CD4-positive, alpha-beta memory T cell (primary cell): ENCODE data around the gene LYRM1. TPM values are rescaled to one million over a fixed set of nuclear protein-coding genes. Genes with fewer than 3 reads are reported as not detected.

Source experiments
- CTCF ChIA-PET: fragments of 350-600 bp; sonication (Branson Sonifier 250); formaldehyde crosslinking; loops from one replicate; lab custom pipeline; 2021; ENCODE audit warnings: inconsistent platforms; ENCODE audit not compliant: partially characterized antibody; lab: Charles Lee
- POLR2A ChIA-PET: fragments of 350-600 bp; sonication (Branson Sonifier 250); formaldehyde crosslinking; loops from one replicate; lab custom pipeline; 2021; ENCODE audit not compliant: partially characterized antibody; lab: Charles Lee
- DNase-seq, 5 donors: peaks; one replicate each; pipeline versions ENCODE4 v3.0.0 to v3.0.0-alpha.2; 2020 to 2022; ENCODE audit warnings: mixed read lengths in 1 of 5
- H3K27ac ChIP-seq: one replicate; pipeline ENCODE4 v1.7.0; 2013; ENCODE audit warnings: low read depth, low read length
- H3K27me3 ChIP-seq: 2 replicates; pipeline ENCODE4 v1.7.0; 2013; ENCODE audit warnings: mild to moderate bottlenecking, low read length, moderate library complexity; ENCODE audit not compliant: insufficient read depth
- H3K36me3 ChIP-seq: 2 replicates; pipeline ENCODE4 v1.7.0; 2013; ENCODE audit warnings: mild to moderate bottlenecking, low read length, moderate library complexity; ENCODE audit not compliant: insufficient read depth
- H3K4me1 ChIP-seq: 2 replicates; pipeline ENCODE4 v1.7.0; 2013; ENCODE audit warnings: mild to moderate bottlenecking, low read length, moderate library complexity; ENCODE audit not compliant: insufficient read depth
- H3K4me3 ChIP-seq, 2 donors: one replicate each; pipeline ENCODE4 v1.7.0; 2013; ENCODE audit warnings: low read length in 2 of 2, mild to moderate bottlenecking in 1 of 2
- H3K9me3 ChIP-seq, 2 donors: one replicate each; pipeline ENCODE4 v1.7.0; 2013; ENCODE audit warnings: low read length in 2 of 2, control low read depth in 1 of 2; ENCODE audit not compliant: control insufficient read depth in 1 of 2
- H3K27ac Mint-ChIP-seq, 7 donors: one replicate each; pipeline ENCODE4 v1.8.0; 2020 to 2021; ENCODE audit warnings: mixed read lengths in 7 of 7, mild to moderate bottlenecking in 6 of 7, inconsistent platforms in 3 of 7, moderate library complexity in 3 of 7
- H3K27me3 Mint-ChIP-seq, 2 donors: one replicate each; pipeline ENCODE4 v1.8.0; 2020 to 2021; ENCODE audit warnings: mixed read lengths in 2 of 2
- H3K36me3 Mint-ChIP-seq, 2 donors: one replicate each; pipeline ENCODE4 v1.8.0; 2020 to 2021; ENCODE audit warnings: mixed read lengths in 2 of 2, inconsistent platforms in 1 of 2, mild to moderate bottlenecking in 1 of 2
- H3K4me1 Mint-ChIP-seq, 4 donors: one replicate each; pipeline ENCODE4 v1.8.0; 2020 to 2021; ENCODE audit warnings: mixed read lengths in 4 of 4, mild to moderate bottlenecking in 1 of 4
- H3K4me3 Mint-ChIP-seq, 8 donors: one replicate each; pipeline ENCODE4 v1.8.0; 2020 to 2021; ENCODE audit warnings: mixed read lengths in 8 of 8, mild to moderate bottlenecking in 7 of 8, moderate library complexity in 6 of 8, inconsistent platforms in 3 of 8
- H3K9me3 Mint-ChIP-seq, 8 donors: one replicate each; pipeline ENCODE4 v1.8.0; 2020 to 2021; ENCODE audit warnings: mixed read lengths in 8 of 8, mild to moderate bottlenecking in 5 of 8, inconsistent platforms in 3 of 8, moderate library complexity in 1 of 8
- intact Hi-C: fragments of 100-400 bp; cut with micrococcal nuclease; formaldehyde crosslinking; loops from one replicate; pipeline ENCODE4 v1.15.1; 2023
- polyA plus RNA-seq, 2 donors: library from polyadenylated mRNA; unstranded; fragments of 300-500 nt; fragmentation: Illumina TruSeq; gene quantifications; one replicate each; pipeline ENCODE4 v1.2.3, GENCODE V29; 2021
- total RNA-seq, 2 experiments: library from RNA; stranded (reverse); gene quantifications; one replicate each; pipeline ENCODE4 v1.2.3, GENCODE V29; 2021

The LYRM1 gene, protein sequence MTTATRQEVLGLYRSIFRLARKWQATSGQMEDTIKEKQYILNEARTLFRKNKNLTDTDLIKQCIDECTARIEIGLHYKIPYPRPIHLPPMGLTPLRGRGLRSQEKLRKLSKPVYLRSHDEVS
- total RNA-seq = 10 to 100 TPM; 25.8 to 27.4 TPM
- polyA plus RNA-seq = 10 to 100 TPM; 42.0 to 54.3 TPM

- DNase-seq = peak; percentile 81 to 92 (median 85)
- ChIA-PET CTCF (interaction anchor here (0.5 to 4.3 kb wide), 4 partner anchors 20 to 50 kb away, joined by 4 to 26 read pairs (median 4); no protein-coding TSS in a partner anchor), POLR2A (interaction anchor here (1.0 to 3.2 kb wide), 10 partner anchors 10 to 258 kb away, joined by 3 to 30 read pairs (median 4); partner anchors contain the start of genes ACSM3, ERI2, LDAF1 and REXO5)
- H3K36me3 ChIP-seq = no peaks in the 10 kb centered on the region
- H3K27ac ChIP-seq = peak within 1 kb of the TSS; percentile 88
- no peaks in the 10 kb centered on the region for H3K9me3 ChIP-seq
- H3K4me1 ChIP-seq = peaks cover 57% of the 10 kb centered on the region
- Mint-ChIP-seq H3K27me3 (no peaks in the 10 kb centered on the region), H3K9me3 (peaks cover 0 to 3% (median 0%) of the 10 kb centered on the region in 8 donors), H3K36me3 (peaks cover 0 to 22% of the 10 kb centered on the region in 2 donors), H3K4me3 (peak within 1 kb of the TSS; percentile 93 to 99 (median 94)), H3K27ac (peak within 1 kb of the TSS; percentile 94 to 99 (median 97)), H3K4me1 (peaks cover 48 to 76% (median 60%) of the 10 kb centered on the region in 4 donors)
- intact Hi-C loops = loop anchor here (1.0 to 10.0 kb wide), 4 partner anchors 25 to 159 kb away; partner anchors contain the start of genes ACSM3, ERI2, REXO5 and THUMPD1
- H3K4me3 ChIP-seq = peak within 1 kb of the TSS; percentile 70 to 91
- H3K27me3 ChIP-seq = no peaks in the 10 kb centered on the region
Observed at GRCh38 chr16:20900299-20901067, at the start of gene LYRM1, which contains the start of gene DCUN1D3. TSS of gene LYRM1 (plus strand) at chr16:20900771. CDS start at chr16:20915556, 14,785 bp downstream. TSS of gene DCUN1D3 (minus strand) at chr16:20900358. CDS start at chr16:20862538, 37,820 bp downstream.

DNA sequence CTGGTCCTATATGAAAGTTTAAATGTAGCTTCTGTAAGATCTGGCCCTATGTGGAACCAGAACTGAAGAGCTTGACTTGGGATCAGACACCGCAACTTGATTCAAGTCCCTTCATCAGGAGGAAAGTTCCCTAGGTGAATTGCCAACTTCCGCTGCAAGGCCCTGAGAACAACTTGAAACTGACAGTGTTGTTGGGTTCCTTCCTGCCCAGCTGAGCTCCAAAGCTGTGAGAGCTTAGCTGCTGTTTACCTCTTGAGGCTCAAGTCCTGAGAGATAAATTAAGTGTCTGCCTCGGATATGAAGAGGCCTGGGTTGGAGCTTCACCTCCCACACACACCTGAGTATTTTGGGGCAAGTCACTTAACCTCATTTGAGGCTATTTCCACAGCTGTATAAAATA is 49.6 kb upstream of the LYRM1 start:
- intact Hi-C loops = loop anchor here (1.0 to 10.0 kb wide), 8 partner anchors 23 to 1470 kb away; partner anchors contain the start of gene CRYM
- peaks cover 2 to 6% of the 10 kb centered on the region in 2 donors for H3K36me3 Mint-ChIP-seq
- no peaks in the 10 kb centered on the region for H3K36me3 ChIP-seq
- CTCF ChIA-PET = interaction anchor here (0.8 to 8.2 kb wide), 22 partner anchors 13 to 427 kb away, joined by 3 to 113 read pairs (median 5); partner anchors contain the start of genes ERI2, LYRM1 and REXO5
- no peaks in the 10 kb centered on the region for H3K9me3 Mint-ChIP-seq
- no peak overlapping the region for H3K27ac ChIP-seq
- H3K27me3 Mint-ChIP-seq = no peaks in the 10 kb centered on the region
- no peak overlapping the region for H3K4me3 Mint-ChIP-seq
- DNase-seq = no peak
- H3K4me1 Mint-ChIP-seq = peaks cover 4 to 6% (median 4%) of the 10 kb centered on the region in 4 donors
- no peak overlapping the region for H3K4me3 ChIP-seq
- no peaks in the 10 kb centered on the region for H3K9me3 ChIP-seq
- H3K27ac Mint-ChIP-seq = no peak overlapping the region
- H3K4me1 ChIP-seq = peaks cover 4% of the 10 kb centered on the region
- no peaks in the 10 kb centered on the region for H3K27me3 ChIP-seq
- POLR2A ChIA-PET = no interaction called here

- Mint-ChIP-seq H3K4me3 (no peak overlapping the region), H3K4me1 (peaks cover 4 to 6% (median 4%) of the 10 kb centered on the region in 4 donors), H3K27ac (no peak overlapping the region), H3K27me3 (no peaks in the 10 kb centered on the region), H3K36me3 (peaks cover 2 to 9% of the 10 kb centered on the region in 2 donors), H3K9me3 (no peaks in the 10 kb centered on the region)
- Histone ChIP-seq H3K27ac (no peak overlapping the region), H3K4me1 (peaks cover 4% of the 10 kb centered on the region), H3K4me3 (no peak overlapping the region), H3K36me3 (no peaks in the 10 kb centered on the region), H3K27me3 (no peaks in the 10 kb centered on the region), H3K9me3 (no peaks in the 10 kb centered on the region)
- ChIA-PET POLR2A (no interaction called here), CTCF (interaction anchor here (0.9 to 8.2 kb wide), 9 partner anchors 15 to 259 kb away, joined by 3 to 113 read pairs (median 7); partner anchors contain the start of genes ERI2, LYRM1 and REXO5)
- DNase-seq = no peak
- intact Hi-C loops = loop anchor here (2.0 to 10.0 kb wide), 4 partner anchors 153 to 1469 kb away; partner anchors contain the start of gene CRYM
Observed at GRCh38 chr16:20851601-20852000, 49.0 kb upstream of the LYRM1 start.

GRCh38 chr16:20853143-20853542 is 47.4 kb upstream of the LYRM1 start:
- no peak overlapping the region for H3K4me3 ChIP-seq
- peaks cover 4 to 6% (median 4%) of the 10 kb centered on the region in 4 donors for H3K4me1 Mint-ChIP-seq
- peaks cover 4% of the 10 kb centered on the region for H3K4me1 ChIP-seq
- H3K9me3 Mint-ChIP-seq = no peaks in the 10 kb centered on the region
- no peak for DNase-seq
- H3K27me3 ChIP-seq = no peaks in the 10 kb centered on the region
- no peaks in the 10 kb centered on the region for H3K36me3 ChIP-seq
- intact Hi-C loops = loop anchor here (5.0 to 10.0 kb wide), 2 partner anchors 152 to 334 kb away; no protein-coding TSS in a partner anchor
- no peaks in the 10 kb centered on the region for H3K27me3 Mint-ChIP-seq
- POLR2A ChIA-PET = interaction anchor here (0.7 to 1.5 kb wide), 2 partner anchors 19 to 22 kb away, joined by 3 to 7 read pairs; no protein-coding TSS in a partner anchor
- no peak overlapping the region for H3K27ac ChIP-seq
- CTCF ChIA-PET = interaction anchor here (1.2 to 8.2 kb wide), 4 partner anchors 10 to 228 kb away, joined by 3 to 113 read pairs (median 5); no protein-coding TSS in a partner anchor
- no peak overlapping the region for H3K4me3 Mint-ChIP-seq
- no peaks in the 10 kb centered on the region for H3K9me3 ChIP-seq
- H3K27ac Mint-ChIP-seq = peak overlapping the region in 1 of 7 donors; percentile 19
- H3K36me3 Mint-ChIP-seq = peaks cover 12 to 14% of the 10 kb centered on the region in 2 donors

GRCh38 chr16:20853981-20854620 is 46.5 kb upstream of the LYRM1 start:
- Mint-ChIP-seq H3K9me3 (no peaks in the 10 kb centered on the region), H3K27ac (peak overlapping the region in 2 of 7 donors; percentile 22 to 30), H3K4me3 (no peak overlapping the region), H3K27me3 (no peaks in the 10 kb centered on the region), H3K36me3 (peaks cover 13 to 16% of the 10 kb centered on the region in 2 donors), H3K4me1 (peaks cover 4 to 6% (median 4%) of the 10 kb centered on the region in 4 donors)
- Histone ChIP-seq H3K9me3 (no peaks in the 10 kb centered on the region), H3K27me3 (no peaks in the 10 kb centered on the region), H3K36me3 (no peaks in the 10 kb centered on the region), H3K4me3 (no peak overlapping the region), H3K27ac (no peak overlapping the region), H3K4me1 (peaks cover 4% of the 10 kb centered on the region)
- DNase-seq = no peak
- CTCF ChIA-PET = interaction anchor here (1.3 to 8.2 kb wide), 3 partner anchors 11 to 227 kb away, joined by 4 to 113 read pairs (median 5); no protein-coding TSS in a partner anchor
- intact Hi-C loops = loop anchor here (5.0 to 10.0 kb wide), 2 partner anchors 151 to 333 kb away; no protein-coding TSS in a partner anchor
- POLR2A ChIA-PET = interaction anchor here (0.7 to 1.5 kb wide), 2 partner anchors 18 to 21 kb away, joined by 3 to 7 read pairs; no protein-coding TSS in a partner anchor

GRCh38 chr16:20854963-20855362 is 45.6 kb upstream of the LYRM1 start:
- ChIA-PET POLR2A (no interaction called here), CTCF (interaction anchor here (1.3 to 8.2 kb wide), 3 partner anchors 10 to 226 kb away, joined by 4 to 113 read pairs (median 5); no protein-coding TSS in a partner anchor)
- no peak overlapping the region for H3K4me3 ChIP-seq
- H3K27ac ChIP-seq = no peak overlapping the region
- intact Hi-C loops = loop anchor here (5.0 to 10.0 kb wide), 2 partner anchors 150 to 332 kb away; no protein-coding TSS in a partner anchor
- no peaks in the 10 kb centered on the region for H3K27me3 ChIP-seq
- Mint-ChIP-seq H3K4me1 (peaks cover 2 to 3% (median 2%) of the 10 kb centered on the region in 4 donors), H3K4me3 (no peak overlapping the region), H3K27ac (peak overlapping the region in 1 of 7 donors; percentile 39), H3K9me3 (no peaks in the 10 kb centered on the region), H3K27me3 (no peaks in the 10 kb centered on the region), H3K36me3 (peaks cover 19 to 23% of the 10 kb centered on the region in 2 donors)
- H3K9me3 ChIP-seq = no peaks in the 10 kb centered on the region
- peaks cover 5% of the 10 kb centered on the region for H3K36me3 ChIP-seq
- DNase-seq = no peak
- H3K4me1 ChIP-seq = peaks cover 2% of the 10 kb centered on the region
